Measurements from ENCODE around the gene TPX2.

The TPX2 gene

DNA sequence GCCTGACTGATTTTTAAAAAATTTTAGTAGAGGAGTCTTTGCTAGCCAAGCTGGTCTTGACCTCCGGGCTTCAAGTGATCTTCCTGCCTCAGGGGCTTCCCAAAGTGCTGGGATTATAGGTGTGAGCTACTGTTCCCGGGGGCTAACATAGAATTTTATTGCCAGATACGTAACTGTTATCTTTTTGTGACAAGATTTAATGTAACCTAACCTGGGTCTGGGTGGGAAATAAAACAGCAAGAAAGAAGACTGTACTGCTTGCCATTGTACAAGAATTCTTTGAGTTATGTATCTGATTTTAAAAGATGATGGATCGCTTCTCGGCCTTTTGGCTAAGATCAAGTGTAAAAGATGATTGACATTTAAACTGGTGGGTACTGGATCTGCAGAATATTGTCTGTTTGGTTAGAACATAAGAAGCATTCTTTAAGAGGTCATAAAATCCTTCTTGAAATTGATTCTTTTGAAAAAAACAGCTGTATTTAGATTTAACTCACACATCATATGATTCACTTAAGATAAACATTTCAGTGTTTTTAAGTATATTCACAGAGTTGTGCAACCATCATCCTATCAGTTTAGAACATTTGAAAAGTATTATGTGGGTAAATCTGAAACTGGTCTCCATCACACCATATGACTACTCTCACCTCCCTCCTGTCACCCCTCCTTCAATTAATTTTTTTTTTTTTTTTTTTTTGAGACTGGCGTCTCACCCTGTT, 21.6 kb downstream of the TPX2 start:
- TF ChIP-seq, protein P1, sequence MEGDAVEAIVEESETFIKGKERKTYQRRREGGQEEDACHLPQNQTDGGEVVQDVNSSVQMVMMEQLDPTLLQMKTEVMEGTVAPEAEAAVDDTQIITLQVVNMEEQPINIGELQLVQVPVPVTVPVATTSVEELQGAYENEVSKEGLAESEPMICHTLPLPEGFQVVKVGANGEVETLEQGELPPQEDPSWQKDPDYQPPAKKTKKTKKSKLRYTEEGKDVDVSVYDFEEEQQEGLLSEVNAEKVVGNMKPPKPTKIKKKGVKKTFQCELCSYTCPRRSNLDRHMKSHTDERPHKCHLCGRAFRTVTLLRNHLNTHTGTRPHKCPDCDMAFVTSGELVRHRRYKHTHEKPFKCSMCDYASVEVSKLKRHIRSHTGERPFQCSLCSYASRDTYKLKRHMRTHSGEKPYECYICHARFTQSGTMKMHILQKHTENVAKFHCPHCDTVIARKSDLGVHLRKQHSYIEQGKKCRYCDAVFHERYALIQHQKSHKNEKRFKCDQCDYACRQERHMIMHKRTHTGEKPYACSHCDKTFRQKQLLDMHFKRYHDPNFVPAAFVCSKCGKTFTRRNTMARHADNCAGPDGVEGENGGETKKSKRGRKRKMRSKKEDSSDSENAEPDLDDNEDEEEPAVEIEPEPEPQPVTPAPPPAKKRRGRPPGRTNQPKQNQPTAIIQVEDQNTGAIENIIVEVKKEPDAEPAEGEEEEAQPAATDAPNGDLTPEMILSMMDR (IDR thresholded peaks at IDR 0.05; ENCODE audit: low read depth, low read length): no peak
- H3K4me3 ChIP-seq (ENCODE audit: low read depth, low read length): no peak overlapping the region

DNA sequence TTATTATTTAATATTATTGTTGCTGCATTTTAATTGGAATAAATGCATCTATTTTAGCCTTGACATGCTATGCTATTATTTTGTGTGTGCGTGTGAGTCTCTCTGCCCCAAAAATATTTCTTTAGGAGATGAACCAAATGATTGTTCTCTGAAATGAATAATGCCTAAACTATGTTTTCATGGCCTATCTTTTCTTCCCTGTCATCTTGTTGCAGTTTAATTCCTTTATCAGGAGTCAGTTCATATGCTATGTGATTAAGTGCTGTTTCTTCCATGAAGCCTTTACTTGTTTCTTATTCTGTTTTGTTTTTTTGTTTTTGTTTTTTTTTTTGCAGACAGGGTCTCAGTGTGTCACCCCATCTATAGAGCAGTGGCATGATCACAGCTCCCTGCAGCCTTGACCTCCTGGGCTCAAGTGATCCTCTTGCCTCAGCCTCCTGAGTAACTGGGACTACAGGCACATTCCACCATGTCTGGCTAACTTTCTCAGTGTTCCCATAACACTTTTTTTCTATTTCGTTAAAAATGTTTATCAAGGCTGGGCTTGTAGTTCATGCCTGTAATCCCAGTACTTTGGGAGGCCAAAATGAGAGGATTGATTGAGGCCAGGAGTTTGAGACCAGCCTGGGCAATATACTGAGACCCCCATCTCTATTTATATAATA, 25.7 kb downstream of the TPX2 start:
- no peak overlapping the region for H3K4me3 ChIP-seq (ENCODE audit: low read depth, low read length)
- TF ChIP-seq, protein P1 (IDR thresholded peaks at IDR 0.05; ENCODE audit: low read depth, low read length): no peak

DNA sequence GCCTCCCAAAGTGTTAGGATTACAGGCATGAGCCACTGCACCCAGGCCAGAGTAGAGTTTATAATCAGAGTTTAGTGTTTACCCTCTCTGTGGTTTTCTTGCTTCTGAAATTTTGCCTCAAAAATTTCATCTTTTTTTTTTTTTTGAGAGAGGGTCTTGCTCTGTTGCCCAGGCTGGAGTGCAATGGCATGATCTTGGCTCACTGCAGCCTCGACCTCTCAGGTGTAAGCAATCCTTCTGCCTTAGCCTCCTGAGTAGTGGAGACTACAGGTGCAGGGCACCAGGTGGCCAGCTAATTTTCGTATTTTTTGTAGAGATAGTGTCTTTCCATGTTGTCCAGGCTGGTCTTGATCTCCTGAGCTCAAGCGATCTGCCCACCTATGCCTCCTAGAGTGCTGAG, 28.7 kb downstream of the TPX2 start:
- TF ChIP-seq, protein P1 (IDR thresholded peaks at IDR 0.05; ENCODE audit: low read depth, low read length): no peak
- H3K4me3 ChIP-seq (ENCODE audit: low read depth, low read length): no peak overlapping the region

DNA sequence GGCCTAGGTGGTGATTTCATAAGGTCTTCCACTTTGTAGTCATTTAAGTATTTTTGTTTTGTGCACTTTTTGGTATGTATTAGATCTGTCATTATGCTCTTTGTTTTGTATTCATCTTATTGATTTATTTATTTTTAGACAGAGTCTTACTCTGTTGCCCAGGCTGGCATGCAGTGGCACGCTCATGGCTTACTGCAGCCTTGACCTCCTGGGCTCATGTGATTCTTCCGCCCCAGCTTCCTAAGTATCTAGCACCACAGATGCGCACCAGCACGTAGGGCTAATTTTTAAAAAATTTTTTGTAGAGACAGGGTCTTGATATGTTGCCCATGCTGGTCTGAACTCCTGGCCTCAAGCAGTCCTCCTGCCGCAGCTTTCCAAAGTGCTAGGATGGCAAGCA, 30.6 kb downstream of the TPX2 start:
- TF ChIP-seq, protein P1 (IDR thresholded peaks at IDR 0.05; ENCODE audit: low read depth, low read length): no peak
- no peak overlapping the region for H3K4me3 ChIP-seq (ENCODE audit: low read depth, low read length)

DNA sequence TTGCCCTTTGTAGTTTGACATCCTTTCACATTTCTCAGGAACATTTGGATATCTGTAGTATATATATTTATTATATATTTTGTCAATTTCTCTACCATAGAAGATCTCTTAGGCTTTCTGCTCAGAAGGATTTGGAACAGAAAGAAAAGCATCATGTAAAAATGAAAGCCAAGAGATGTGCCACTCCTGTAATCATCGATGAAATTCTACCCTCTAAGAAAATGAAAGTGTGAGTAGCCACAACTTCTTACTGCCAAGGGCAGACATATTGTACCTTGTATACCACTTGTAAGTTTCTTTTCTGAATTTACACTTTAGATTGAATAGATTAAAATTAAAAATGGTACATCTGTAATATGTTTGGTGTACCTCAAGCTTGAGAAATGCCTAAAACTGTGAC, 31.2 kb downstream of the TPX2 start:
- TF ChIP-seq, protein P1 (IDR thresholded peaks at IDR 0.05; ENCODE audit: low read depth, low read length): no peak
- no peak overlapping the region for H3K4me3 ChIP-seq (ENCODE audit: low read depth, low read length)

DNA sequence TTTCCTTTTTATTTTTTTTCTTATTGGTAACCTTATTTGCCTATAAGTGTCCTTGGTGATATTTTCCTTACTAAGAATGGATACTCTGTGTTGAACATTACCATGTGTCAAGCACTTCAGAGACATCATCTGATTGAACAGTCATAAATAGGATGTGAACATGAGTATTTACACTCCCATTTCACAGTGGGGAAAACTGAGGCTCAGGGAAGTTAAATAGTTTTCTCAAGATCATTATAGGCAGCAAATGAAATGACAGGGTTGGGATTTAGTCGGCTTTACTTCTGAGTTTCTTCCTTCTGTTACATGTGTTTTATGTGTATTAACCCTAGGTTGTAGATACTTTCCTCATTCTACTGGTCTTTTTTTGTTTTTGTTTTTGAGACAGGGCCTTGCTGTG, 35.3 kb downstream of the TPX2 start:
- H3K4me3 ChIP-seq (ENCODE audit: low read depth, low read length): no peak overlapping the region
- TF ChIP-seq, protein P1 (IDR thresholded peaks at IDR 0.05; ENCODE audit: low read depth, low read length): no peak

DNA sequence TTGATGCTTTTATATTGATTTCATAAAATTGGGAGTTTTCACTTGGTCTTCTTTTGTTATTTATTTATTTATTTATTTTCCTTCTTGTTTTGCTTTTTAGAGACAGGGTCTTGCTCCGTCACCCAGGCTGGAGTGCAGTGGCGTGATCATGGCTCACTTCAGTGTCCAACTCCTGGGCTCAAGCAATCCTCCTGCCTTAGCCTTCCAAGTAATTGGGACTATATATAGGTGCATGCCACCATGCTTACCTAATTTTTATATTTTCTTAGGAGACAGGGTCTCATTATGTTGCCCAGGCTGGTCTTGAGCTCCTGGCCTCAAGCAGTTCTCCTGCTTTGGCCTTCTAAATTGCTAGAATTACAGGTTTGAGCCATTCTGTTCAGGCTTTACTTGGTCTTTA, 41.7 kb downstream of the TPX2 start:
- H3K4me3 ChIP-seq (ENCODE audit: low read depth, low read length): no peak overlapping the region
- TF ChIP-seq, protein P1 (IDR thresholded peaks at IDR 0.05; ENCODE audit: low read depth, low read length): no peak
